Right ventricle myocardium inferior (tissue), 1 donor: ENCODE measurements around the gene MIPEP. TPM values are rescaled to one million over a fixed set of nuclear protein-coding genes. Genes with fewer than 3 reads are reported as not detected.

Experiments used
- ATAC-seq: fragments of 200-7000 bp; cut with Tn5 transposase; one replicate; pipeline ENCODE4 v1.9.1; 2020; ENCODE audit warnings: mild to moderate bottlenecking, moderate library complexity
- DNase-seq: peaks from one replicate; pipeline ENCODE4 v3.0.0; 2021; ENCODE audit errors: missing footprints
- intact Hi-C: fragments of 100-400 bp; cut with DNase I; formaldehyde crosslinking; loops from one replicate; pipeline ENCODE4 v1.11.0; 2022
- total RNA-seq: library from RNA; stranded (reverse); fragmentation: NEBNext Ultra II Directional; extraction: Animal tissue kit (Norgen Biotek cat#: 25700); gene quantifications from one replicate; pipeline ENCODE4 v1.2.1, GENCODE V29; 2021
- donor health status: DM: no; HTN: yes; CAD: no; lungs with severe emphysema.

The MIPEP gene
- total RNA-seq, 1 donor from 2014 or later = 37.7 TPM

GRCh38 chr13:23740002-23740401, 149.2 kb downstream of the MIPEP start:
- ATAC-seq (no peak), DNase-seq (no peak)
- intact Hi-C loops = no loop called here

DNA sequence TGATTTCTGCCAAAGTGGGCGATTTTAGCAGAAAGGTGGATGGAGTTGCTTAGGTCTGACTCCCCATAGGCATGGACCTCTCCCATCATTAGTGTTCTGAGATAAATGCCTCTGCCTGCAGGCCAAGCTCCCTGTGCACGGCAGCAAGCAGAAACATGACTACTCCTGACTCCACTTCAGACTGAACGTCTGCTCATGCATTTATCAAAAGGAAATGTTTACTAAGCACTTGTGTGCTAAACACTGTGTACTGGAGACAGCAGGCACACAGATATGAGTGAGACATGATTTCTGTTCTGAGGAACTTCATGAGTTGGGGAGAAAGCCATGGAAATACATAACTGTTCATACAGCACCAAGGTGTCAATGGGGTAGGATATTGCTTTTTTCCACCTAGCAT, 149.6 kb downstream of the MIPEP start:
- ATAC-seq = peak; percentile 67
- intact Hi-C loops = no loop called here
- no peak for DNase-seq

DNA sequence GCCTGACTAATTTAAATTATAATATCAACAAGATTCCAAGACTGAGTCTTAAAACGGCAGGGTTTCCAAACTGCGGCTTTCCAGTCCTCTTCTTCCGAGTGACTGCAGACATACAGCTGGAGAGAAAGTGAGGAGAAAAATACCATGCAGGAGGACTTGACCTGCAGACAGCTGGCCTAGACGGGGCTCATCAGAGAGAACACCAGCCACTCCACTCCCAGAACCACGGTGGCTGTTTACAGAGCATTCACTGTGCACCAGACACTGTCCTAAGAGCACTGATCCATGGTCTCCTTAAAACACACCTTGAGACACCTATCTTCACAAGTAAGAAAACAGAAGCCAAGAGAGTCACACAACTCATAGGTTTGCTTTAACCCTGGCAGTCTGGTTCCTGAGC, 152.7 kb downstream of the MIPEP start:
- intact Hi-C loops = no loop called here
- DNase-seq (no peak), ATAC-seq (no peak)

GRCh38 chr13:23735329-23735728, 153.9 kb downstream of the MIPEP start:
- no peak for ATAC-seq
- DNase-seq = no peak
- intact Hi-C loops = no loop called here

- no peak for ATAC-seq
- intact Hi-C loops = no loop called here
- no peak for DNase-seq
Measured at GRCh38 chr13:23731709-23732108, 157.5 kb downstream of the MIPEP start.

DNA sequence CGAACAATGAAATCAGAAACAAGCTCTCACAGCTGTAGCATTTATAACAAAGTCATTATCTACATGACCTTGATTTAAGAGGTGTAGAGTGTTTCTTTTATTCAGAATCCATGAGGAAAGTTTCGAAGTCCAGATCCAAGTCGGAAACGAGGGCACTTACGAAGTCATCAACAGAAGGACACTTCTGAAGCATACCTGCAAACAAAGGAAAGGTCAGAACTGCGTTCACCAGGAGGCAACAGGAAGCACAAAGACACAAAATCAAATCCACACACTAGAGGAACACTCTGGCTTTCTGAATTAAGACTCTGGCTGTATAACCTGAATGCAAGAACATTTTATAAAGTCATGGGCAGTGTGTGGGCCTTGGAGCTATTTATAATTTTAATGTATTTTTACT, 158.9 kb downstream of the MIPEP start:
- intact Hi-C loops = no loop called here
- ATAC-seq = no peak
- no peak for DNase-seq

DNA sequence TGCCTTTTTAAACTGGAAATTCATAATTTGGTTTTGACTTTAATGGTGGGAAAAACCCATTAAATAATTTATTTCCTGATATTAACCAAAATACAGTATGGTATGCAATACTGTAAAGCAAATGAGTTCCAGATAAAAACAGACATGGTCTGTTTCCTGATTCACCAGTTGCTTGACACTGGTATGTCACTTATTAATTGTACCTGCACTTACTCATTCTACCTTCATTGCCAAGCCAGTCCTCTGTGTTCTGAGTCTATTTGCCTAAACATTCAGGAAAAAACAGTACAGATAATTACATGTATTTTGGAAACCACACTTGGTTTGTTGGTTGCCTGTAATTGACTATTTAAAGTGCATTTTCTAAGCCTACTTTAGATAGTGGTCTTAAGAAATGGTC, 159.7 kb downstream of the MIPEP start:
- intact Hi-C loops = no loop called here
- DNase-seq (no peak), ATAC-seq (no peak)

GRCh38 chr13:23728807-23729206, 160.4 kb downstream of the MIPEP start:
- intact Hi-C loops = no loop called here
- DNase-seq = no peak
- ATAC-seq = no peak

GRCh38 chr13:23725922-23726321, 163.3 kb downstream of the MIPEP start:
- DNase-seq (no peak), ATAC-seq (peak; percentile 21)
- intact Hi-C loops = no loop called here

DNA sequence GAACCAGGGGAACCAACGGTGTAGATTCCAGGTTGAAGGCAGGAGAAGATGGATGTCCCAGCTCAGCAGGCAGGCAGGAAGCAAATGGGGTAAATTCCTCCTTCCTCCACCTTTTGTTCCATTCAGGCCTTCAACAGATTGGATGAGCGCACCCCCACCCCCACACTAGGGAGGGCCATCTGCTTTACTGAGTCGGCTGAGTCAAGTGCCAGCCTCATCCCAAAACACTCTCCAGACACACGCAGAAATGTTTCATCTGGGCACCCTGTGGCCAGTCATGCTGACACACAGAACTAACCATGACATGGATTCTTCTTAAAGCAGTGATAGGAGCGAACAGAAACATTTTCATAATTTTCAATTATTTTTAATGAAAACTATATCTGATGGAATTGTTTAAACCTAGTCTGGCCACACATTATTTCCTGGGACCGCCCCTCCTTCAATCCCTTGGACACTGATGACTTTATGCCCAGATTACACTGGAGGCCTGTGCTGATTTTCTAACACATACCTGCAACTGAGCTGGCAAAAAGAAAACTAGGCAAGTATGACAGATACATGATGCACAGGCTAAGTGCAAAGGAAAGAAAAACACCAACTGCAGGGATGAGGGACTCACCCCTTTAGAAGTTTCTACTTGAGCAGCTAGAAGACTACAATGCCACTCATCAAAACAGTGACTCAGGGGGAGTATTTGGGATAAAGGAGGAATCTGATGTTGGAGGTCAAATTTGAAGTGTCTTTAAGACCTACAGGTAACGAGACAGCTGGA, 164.8 kb downstream of the MIPEP start:
- intact Hi-C loops = no loop called here

DNA sequence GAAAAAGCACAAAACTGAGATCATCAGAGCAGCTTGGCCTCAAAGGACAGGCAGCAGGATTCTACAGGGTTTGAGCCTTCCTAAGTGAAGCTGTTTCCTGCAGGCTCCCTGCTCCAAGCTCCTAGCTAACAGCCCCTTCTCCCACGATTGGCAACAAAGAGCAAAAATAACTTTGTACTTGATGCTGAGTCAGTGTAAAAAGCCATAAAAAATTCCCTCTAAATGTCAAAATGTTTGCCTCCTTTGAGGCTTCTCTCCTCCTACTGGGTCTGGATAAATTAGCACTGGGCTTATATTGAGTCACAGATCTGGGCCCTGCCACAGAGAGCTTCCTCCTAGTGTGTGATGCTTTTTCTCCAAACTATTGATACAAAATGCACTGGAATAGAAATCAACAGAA, 165.7 kb downstream of the MIPEP start:
- ATAC-seq = peak; percentile 35
- intact Hi-C loops = no loop called here
- DNase-seq = no peak

More for the DNA sequence above, 164.8 kb downstream of the MIPEP start:
- ATAC-seq (no peak), DNase-seq (no peak)

DNA sequence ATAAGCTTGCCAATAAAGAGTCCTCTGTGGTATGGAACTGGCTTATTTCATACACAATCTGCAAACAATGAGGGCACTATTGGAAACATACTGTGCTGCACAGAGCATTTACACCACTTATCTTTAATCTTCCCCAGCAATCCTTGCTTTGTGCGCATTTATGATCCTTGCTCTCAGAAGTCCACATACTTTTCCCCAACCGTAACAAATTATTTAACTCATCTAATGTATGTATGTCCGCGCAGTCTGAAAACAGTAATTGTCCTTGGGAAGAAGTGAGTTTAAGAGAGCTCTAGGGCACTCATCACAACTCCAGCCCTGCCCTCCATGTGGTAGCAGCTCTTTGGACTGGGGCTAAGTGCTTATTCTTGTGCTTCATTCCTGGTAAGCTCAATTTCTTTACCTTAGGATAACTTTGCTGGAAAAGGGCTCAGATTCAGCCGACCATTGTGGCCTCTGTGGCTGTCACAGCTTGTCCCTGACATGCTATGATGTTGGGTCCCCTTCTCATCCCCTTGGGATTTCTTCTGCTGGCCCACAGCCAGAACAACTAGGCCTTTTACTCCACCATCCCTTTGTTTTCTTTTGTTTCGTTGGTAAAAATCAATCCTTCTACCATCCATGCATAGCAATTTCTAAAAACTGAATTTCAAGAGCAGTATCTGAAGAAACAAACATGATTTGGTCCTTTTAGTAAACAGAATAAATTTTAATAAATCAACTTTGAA, 166.3 kb downstream of the MIPEP start:
- intact Hi-C loops = no loop called here
- ATAC-seq (no peak), DNase-seq (no peak)

- ATAC-seq = no peak
- intact Hi-C loops = loop anchor here (5.0 kb wide), 1 partner anchor 153 kb away; no protein-coding TSS in a partner anchor
- no peak for DNase-seq
Measured at GRCh38 chr13:23718996-23719395, 170.2 kb downstream of the MIPEP start.

DNA sequence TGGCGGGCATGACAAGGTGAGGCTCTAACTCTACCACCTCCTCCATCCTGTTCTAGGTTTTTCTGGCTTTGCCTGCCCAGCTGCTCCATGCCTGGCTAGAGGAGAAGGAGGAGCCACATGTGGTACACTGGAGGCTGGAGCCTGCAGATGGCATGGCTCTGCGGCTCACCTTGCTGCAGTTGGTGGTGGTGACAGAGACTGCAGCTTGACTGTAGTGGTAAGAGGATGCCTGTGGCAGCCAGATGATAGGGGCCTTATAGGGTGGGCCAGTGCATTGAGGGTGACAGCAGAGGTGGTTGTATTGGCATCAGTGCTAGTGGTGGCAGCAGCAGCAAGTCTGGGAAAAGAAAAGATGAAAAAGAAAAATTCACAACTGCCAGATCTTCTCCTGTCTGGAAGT, 172.8 kb downstream of the MIPEP start:
- intact Hi-C loops = loop anchor here (5.0 kb wide), 1 partner anchor 156 kb away; no protein-coding TSS in a partner anchor
- no peak for ATAC-seq

DNA sequence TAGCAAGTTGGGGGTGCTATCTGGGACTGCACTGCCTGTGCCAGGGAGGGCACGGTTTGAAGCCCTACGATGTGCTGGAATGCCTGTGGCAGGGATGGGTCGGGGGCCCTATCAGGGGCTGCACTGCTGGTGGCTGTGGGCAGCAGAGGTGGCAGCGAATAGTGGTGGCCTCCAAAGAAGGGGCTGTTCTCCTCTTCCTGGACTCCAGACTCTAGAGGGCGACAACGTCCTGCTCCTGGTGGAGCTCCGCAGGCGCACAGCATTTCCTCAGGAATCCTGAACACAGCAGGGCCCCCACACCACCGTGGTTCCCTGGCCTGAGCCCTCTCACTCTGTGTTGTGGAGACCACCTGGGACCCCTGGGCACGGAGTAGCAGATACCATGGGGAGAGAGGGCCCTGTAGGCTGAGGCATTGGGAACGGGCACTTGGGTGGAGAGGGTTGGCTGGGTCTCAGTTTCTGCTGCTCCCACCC, 173.4 kb downstream of the MIPEP start:
- intact Hi-C loops = loop anchor here (5.0 kb wide), 1 partner anchor 157 kb away; no protein-coding TSS in a partner anchor
- peak; percentile 44 for ATAC-seq
- no peak for DNase-seq

More for the DNA sequence above, 172.8 kb downstream of the MIPEP start:
- no peak for DNase-seq

DNA sequence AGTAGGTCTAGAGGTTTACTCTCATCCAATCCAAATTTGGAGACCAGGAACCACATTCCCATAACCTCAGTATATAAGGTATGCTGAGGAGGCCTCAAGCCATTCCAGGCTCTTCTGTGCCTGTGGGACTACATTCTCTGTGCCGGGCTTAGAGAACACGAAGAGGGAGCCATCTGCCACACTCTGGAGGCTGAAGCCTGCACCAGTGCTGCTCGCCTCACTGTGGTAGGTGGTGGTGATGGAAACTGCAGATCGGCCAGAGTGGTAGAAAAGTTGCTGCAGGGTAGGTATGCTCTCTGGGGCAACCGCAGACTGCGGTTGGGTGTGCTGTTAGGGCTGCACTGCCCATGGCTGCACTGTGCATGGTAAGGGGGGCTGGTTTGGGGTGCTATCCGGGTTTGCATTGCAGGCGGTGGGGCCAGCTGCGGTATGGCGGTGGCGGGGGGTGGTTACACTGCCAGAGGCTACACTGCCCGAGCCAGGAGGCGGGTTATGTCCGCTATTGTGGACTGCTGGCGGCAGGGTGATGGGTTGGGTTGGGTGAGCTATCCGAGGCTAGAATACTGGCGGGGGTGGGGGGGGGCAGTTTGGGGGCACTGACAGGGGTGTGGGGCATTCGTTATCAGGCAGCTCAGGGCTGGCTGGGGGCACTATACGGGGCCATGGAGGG, 174.0 kb downstream of the MIPEP start:
- ATAC-seq (no peak), DNase-seq (no peak)
- intact Hi-C loops = loop anchor here (5.0 kb wide), 1 partner anchor 157 kb away; no protein-coding TSS in a partner anchor

GRCh38 chr13:23714672-23715071, 174.5 kb downstream of the MIPEP start:
- no peak for DNase-seq
- intact Hi-C loops = loop anchor here (5.0 kb wide), 1 partner anchor 158 kb away; no protein-coding TSS in a partner anchor
- no peak for ATAC-seq

DNA sequence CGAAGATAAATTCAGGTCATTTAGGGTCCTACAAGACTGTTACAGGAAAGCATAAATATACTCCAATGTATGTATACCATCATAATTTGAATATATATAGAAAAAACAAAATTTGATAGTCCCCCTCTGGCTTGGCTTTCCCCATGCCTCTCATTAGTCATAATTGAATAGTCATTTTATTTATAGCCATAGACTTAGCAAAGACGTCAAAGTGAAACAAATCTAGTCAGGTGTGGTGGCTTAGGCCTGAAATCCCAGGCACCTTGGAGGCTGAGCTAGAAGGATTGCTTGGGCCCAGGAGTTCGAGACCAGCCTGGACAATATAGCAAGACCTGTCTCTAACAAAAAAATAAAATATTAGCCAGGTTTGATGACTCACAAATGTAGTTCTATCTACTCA, 177.8 kb downstream of the MIPEP start:
- DNase-seq (no peak), ATAC-seq (no peak)
- intact Hi-C loops = no loop called here

GRCh38 chr13:23710366-23710765, 178.8 kb downstream of the MIPEP start:
- intact Hi-C loops = no loop called here
- ATAC-seq = no peak
- DNase-seq = no peak
